Fibroblast of pulmonary artery (primary cell): ENCODE results near the gene COL21A1.
A peak's percentile ranks its signal among the peaks of the same experiment; 100 is the strongest.

Experiments
- DNase-seq: peaks from one replicate; pipeline ENCODE4 v3.0.0-alpha.2; 2010; ENCODE audit warnings: low read depth
- H3K4me3 ChIP-seq: replicated peaks from 2 replicates; pipeline ENCODE4 v1.5.1; 2011; ENCODE audit warnings: low read depth, mild to moderate bottlenecking, control low read depth, low read length, moderate library complexity
- TF ChIP-seq, protein P1 (sequence below): IDR thresholded peaks from 2 replicates; pipeline ENCODE4 v1.5.1; 2011; ENCODE audit warnings: mild to moderate bottlenecking, control low read depth, low read length, inconsistent platforms; ENCODE audit errors: missing control alignments

COL21A1 gene

DNA sequence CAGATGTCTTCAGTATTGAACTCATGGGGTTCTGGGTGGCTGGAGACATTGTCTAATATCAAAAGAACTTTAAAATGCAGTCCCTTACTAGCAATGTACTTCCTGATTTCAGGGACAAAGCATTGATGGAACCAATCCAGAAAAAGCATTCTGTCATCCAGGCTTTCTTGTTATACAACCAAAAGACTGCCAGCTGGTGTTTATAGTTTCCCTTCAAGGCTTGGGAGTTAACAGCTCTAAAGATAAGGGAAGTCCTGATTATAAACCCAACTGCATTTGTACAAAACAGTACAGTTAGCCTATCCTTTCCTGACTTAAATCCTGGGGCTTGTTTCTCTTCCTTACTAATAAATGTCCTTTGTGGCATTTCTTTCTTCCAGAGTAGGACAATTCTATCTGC lies 160.0 kb downstream of the COL21A1 start:
- DNase-seq: peak; percentile 87
- TF ChIP-seq, protein P1, sequence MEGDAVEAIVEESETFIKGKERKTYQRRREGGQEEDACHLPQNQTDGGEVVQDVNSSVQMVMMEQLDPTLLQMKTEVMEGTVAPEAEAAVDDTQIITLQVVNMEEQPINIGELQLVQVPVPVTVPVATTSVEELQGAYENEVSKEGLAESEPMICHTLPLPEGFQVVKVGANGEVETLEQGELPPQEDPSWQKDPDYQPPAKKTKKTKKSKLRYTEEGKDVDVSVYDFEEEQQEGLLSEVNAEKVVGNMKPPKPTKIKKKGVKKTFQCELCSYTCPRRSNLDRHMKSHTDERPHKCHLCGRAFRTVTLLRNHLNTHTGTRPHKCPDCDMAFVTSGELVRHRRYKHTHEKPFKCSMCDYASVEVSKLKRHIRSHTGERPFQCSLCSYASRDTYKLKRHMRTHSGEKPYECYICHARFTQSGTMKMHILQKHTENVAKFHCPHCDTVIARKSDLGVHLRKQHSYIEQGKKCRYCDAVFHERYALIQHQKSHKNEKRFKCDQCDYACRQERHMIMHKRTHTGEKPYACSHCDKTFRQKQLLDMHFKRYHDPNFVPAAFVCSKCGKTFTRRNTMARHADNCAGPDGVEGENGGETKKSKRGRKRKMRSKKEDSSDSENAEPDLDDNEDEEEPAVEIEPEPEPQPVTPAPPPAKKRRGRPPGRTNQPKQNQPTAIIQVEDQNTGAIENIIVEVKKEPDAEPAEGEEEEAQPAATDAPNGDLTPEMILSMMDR: no peak
- H3K4me3 ChIP-seq: no peak overlapping the region

DNA sequence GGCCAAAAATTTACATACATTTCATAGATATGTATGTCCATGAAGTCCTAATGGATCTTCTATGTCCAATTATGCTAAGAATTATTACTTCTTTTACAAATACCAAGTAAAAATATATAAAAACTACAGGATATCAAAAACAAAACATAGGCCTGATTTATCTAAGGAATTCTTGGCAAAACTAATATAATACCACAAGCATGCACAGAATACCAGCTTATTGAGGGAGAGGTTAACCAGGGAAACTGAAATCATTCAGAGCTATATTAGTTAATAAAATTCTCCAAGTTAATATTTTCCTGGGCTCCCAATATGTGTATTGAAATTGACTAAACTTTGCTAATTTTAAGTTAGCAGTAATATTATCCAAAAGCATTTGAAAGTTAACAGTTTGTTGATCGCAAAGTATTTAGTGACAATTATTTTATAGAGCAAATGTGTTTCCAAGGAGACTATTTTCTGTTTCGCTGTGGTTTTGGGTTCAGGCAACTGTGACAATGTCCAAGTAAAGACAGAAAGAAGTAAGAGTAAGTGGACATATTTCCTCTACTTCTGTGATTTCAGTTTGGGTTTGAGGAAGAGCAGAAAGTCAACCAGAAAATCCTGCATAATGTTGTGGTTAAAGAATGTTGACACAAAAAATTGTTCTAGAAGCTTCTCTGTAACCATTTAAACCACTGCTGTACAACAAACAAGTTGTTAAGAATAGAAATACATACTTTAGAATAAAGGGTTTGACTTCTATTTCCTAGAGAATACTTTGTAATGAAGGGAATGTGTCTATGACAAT lies 167.4 kb downstream of the COL21A1 start:
- TF ChIP-seq, protein P1: no peak
- peak; percentile 49 for DNase-seq
- no peak overlapping the region for H3K4me3 ChIP-seq

DNA sequence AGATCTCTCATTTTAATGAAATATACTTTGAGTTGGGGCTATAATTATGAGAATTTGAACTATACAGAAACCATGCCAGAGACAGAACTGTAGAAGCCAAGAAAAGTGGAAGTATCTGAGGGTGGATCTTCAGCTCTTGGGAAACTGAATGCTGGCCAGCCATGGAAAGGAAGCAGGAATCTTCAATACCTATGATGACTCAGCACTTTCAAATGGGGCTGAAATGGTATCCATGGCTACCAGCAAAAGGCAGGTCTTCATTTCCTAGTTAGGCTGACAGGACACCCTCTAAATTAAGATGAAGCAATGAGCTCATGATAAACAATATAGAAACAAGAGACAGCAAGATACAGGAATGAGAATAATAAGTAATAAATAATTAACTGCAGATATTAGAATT lies 171.3 kb downstream of the COL21A1 start:
- TF ChIP-seq, protein P1: no peak
- DNase-seq: peak; percentile 35
- no peak overlapping the region for H3K4me3 ChIP-seq

DNA sequence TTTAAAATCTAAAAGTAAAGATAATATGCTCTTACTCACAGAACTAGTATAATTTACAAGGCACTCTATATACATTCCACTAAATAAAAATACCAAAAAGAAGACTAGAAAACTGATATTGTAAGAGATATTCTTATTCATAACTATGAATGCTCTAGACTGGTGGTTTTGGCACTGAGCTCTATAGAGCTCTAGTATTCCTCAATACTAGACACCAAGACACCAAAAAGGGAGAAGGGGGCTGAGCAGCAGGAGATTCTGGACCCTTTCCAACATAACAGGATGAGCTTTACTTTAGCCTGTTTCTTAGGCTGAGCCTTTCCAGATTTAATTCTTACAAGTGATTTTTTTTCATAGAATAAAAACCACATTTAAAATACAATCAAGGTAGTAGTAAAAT lies 173.6 kb downstream of the COL21A1 start:
- TF ChIP-seq, protein P1: no peak
- DNase-seq: peak; percentile 35
- no peak overlapping the region for H3K4me3 ChIP-seq

DNA sequence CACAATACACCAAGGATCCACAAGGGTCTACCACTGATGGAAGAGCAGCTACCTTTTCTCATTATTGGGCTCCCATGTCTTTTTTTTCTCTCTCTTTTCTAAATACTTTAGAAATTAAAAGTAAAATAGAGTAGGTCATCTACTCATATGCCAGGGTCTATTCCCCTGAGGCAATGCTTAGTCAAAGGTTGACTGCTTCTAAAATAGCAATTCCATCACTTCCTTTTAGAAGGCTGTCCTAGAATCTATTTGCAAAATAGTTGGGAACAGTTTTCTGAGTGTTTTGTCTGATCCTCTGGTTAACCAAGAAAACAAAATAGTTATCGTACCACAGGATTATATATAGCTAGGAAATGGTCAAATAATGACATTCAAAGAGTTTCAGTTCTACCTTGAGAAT lies 174.1 kb downstream of the COL21A1 start:
- H3K4me3 ChIP-seq: no peak overlapping the region
- peak; percentile 76 for DNase-seq

DNA sequence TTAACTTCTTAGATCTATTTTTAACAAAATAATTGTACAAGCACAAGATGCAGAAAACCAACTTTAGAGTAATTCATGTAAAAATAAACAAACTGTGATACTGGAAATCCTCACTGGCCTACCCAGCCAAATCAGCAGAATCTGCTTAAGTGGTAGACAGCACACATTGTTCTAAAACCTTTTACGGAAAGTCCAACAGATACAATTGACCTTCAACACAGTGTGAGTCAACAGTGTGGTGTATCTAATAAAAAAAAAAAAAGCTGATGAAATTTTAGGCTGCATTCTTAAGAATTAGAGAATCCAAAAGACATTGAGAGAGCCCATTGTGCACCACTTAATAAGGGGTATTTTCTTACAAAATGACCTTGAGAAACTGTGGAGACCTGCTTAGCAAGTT lies 174.5 kb downstream of the COL21A1 start:
- peak; percentile 86 for DNase-seq
- no peak overlapping the region for H3K4me3 ChIP-seq
- TF ChIP-seq, protein P1: no peak

More for the DNA sequence above, 174.1 kb downstream of the COL21A1 start:
- TF ChIP-seq, protein P1: no peak

DNA sequence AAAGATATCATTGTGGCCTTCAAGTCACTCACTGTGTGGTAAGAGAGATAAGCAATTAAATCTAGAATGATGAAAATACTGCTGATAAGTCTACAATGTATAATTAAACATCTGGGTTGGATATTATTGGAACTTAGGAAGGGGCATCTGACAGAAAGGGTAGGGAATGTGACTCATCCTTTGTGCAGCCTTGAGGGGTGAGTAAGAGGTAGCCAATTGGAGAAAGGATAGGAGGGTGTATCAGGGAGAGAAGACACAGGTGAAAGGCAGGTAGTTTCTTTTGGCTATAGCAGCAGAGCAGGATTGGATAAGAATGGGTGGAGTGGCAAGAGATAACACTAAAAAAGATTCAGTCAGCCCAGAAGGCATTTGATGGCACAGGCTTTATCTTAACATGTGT lies 182.0 kb downstream of the COL21A1 start:
- TF ChIP-seq, protein P1: no peak
- no peak for DNase-seq
- H3K4me3 ChIP-seq: no peak overlapping the region
